Measurements from ENCODE around the gene MAST1.

- TF ChIP-seq, protein P1, sequence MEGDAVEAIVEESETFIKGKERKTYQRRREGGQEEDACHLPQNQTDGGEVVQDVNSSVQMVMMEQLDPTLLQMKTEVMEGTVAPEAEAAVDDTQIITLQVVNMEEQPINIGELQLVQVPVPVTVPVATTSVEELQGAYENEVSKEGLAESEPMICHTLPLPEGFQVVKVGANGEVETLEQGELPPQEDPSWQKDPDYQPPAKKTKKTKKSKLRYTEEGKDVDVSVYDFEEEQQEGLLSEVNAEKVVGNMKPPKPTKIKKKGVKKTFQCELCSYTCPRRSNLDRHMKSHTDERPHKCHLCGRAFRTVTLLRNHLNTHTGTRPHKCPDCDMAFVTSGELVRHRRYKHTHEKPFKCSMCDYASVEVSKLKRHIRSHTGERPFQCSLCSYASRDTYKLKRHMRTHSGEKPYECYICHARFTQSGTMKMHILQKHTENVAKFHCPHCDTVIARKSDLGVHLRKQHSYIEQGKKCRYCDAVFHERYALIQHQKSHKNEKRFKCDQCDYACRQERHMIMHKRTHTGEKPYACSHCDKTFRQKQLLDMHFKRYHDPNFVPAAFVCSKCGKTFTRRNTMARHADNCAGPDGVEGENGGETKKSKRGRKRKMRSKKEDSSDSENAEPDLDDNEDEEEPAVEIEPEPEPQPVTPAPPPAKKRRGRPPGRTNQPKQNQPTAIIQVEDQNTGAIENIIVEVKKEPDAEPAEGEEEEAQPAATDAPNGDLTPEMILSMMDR (IDR thresholded peaks at IDR 0.05) = no peak
- TF ChIP-seq POLR2AphosphoS5 (IDR thresholded peaks at IDR 0.05) (no peak), EP300 (IDR thresholded peaks at IDR 0.05) (no peak)
Observed at GRCh38 chr19:12834976-12835757, 3.1 kb upstream of the MAST1 start.
